GM12874 (cell line): ENCODE results near the gene FAM237B.

Experiments
- CTCF ChIP-seq: IDR thresholded peaks from 2 replicates; pipeline ENCODE4 v1.5.1; 2011; ENCODE audit warnings: low read depth, mild to moderate bottlenecking, control low read depth, low read length, moderate library complexity; ENCODE audit not compliant: insufficient read depth

The FAM237B gene

GRCh38 chr7:90276033-90276728 lies 44.9 kb downstream of the FAM237B start:
- no peak for TF ChIP-seq CTCF

DNA sequence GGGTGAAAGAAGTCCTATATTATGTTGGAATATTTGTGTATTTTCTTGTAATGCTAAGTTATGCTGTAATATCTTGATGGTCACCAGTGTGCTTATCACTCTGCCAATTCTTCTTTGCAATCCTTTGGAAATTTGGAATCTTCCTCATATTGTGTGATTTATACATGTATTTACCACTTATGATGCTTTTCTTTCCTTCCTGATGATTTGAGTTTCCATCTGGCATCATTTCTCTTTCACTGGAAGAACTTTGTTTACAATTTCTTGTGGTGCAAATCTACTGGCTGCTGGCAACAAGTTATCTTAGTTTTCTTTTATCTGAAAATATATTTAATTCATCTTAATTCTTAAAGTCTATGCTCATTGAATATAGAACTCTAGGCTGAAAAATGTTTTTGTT lies 46.9 kb downstream of the FAM237B start:
- no peak for TF ChIP-seq CTCF

DNA sequence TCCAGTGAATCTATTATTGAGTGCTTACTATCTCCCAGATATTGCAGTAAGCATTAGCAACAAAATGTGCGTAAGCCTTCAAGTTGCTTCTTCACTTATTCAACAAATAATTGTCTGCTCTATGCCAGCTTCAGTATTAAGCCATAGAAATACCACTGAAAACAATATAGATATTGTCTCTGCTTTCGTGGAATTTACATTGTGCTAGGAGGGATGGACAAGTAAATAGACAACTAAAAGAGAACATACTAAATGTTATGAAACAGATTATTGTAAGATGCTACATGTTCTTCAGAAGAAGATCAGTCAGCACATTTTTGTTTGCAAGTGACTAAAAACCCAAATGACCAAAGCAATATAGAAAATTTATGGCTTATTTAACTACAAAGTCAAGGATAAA lies 48.9 kb downstream of the FAM237B start:
- TF ChIP-seq CTCF = no peak

DNA sequence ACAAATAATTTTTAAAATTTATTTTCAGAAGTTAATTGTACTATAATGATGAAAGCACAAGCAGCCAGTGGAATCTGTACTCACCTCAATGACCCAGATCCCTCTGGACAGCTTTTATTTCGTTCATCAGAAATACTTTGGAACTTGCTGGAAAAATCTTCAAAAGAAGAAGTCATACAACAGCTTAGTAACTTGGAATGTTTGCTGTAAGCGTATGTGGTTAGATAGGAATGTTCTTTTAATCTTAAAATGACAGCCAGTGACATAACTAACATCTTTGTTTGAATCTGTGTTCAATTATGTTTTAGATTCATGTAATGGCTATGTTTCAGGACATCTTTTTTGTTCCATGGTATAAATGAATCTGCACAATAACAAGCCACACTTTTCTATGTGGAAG lies 49.4 kb downstream of the FAM237B start:
- TF ChIP-seq CTCF = no peak

DNA sequence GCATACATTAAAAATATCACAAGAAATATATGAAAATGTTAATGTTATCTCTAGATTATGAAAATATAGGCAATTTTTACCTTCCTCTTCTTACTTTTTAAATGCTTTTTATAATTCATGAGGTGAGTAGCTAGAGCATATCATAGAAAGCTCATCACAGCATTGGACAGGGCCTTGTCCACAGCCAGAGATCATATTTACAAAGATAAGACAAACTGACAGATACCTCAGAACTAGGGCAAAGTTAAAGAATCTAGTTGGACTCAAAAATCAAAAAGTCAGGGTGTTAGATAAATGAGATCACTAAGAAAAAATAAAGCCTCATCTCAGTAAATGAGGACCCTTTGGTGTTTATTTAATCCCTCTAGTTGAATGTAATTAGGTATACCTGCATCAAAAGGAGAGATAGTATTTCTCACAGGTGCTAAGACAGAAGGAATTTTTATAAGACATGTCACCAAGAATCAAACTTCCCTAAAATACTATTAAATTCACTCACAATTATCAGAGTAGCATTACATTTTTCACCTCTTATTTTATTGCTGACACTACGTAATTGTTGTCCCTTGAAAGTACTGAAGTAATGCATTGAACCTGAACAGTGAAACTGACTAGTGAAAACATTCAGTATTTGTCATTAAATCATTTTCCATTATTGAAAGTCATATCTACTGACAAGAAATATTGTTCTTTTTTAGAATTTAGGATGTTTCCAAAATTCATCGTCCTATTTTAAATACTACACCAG lies 50.5 kb downstream of the FAM237B start:
- TF ChIP-seq CTCF = no peak

DNA sequence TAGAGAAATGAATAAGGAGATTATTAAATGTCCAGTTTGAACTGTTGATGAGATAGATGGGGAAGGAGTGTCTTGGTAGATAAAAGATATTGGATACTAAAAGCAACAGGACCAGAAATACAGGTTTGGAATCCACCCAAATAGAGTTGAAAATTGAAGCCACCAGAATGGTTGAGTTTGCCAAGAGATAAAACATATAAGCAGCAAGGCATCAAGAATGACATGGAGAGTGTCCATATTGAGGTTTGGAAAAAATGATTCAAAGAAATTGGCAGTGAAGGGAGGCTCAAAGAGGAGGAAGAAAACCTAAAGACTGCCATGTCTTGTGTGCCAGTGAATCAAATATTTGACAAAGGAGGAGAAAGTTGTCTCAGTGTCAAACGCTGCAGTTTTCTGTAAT lies 51.9 kb downstream of the FAM237B start:
- no peak for TF ChIP-seq CTCF

DNA sequence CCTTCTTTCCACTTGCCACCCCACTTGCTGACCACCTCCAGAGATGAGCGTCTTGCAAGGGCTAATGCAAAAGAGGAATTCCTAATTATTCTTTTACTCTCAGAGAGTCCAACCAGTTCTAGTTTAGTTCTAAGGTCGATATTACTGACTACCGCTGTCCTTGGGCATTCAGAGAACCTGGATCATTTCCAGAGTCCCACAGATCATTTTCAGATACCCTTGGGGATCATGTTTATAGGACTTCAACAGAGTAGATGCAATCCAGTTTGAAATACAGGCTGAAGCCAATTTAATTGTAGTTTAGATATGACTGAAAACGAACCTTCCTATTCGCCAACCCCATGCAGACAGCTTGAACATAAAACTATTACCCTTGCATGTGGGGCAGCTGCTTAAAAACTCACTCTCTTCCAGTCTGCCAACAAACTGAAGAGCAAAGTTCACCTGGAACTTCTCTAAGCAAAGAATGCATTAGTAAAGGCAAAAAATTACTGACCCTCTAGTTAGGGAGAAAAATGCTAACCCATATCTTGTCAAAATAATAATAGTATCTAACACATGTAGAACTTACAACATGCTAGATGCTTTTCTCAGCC lies 53.7 kb downstream of the FAM237B start:
- no peak for TF ChIP-seq CTCF
